ENCODE results near the gene CCDC60. TPM values are rescaled to one million over a fixed set of nuclear protein-coding genes. Genes with fewer than 3 reads are reported as not detected.

CCDC60 gene
- total and polyA plus RNA-seq, 2 experiments from 2014 or later: 15.7 to 19.1 TPM

DNA sequence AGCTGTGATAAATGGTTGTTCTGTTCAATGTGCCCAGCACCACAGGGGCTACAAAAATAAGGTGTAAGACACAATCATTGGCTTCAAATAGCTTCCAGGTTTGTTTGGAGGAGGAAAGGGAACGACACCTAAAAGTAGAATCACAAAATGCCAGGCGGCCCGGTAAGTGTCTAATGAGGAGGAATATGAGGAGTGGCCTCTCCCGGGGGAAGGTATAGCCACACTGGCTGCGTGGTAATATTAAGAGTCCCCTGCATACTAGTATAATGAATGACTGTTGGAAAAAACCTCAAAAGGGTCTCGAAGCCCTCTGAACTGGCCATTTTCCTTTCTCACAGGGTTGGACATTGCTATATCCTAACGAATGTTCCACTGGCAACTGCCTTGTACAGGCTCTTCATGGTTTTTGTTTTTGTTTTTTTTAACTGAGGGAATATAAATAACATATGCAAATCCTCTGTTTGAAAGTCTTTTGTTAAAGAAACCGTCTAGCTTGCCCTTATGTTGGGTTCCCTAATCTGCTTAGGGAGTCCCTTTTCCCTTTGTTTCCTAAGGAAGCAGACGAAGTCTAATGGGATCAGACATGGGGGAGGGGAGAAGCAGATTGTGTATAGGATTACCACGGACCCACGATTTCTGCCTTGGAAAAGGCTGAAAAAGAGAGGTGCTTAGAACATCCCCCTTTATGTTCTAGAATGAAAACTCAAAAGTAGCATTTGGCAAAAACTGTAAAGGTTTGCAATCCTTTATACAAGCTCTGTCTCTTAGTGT, 4.2 kb downstream of the CCDC60 start:
- no peak for DNase-seq (ENCODE audit: low read depth in 1 of 2, low spot score in 1 of 2)
- TF ChIP-seq CTCF (IDR thresholded peaks at IDR 0.05; ENCODE audit: low read depth, low read length): no peak
- Histone ChIP-seq H3K36me3 (no peaks in the 10 kb centered on the region), H3K27me3 (no peaks in the 10 kb centered on the region), H3K4me3 (no peak overlapping the region), H3K4me1 (ENCODE audit: low read depth) (peaks cover 8% of the 10 kb centered on the region), H3K9me3 (ENCODE audit: low read depth) (no peaks in the 10 kb centered on the region), H3K27ac (no peak overlapping the region)

DNA sequence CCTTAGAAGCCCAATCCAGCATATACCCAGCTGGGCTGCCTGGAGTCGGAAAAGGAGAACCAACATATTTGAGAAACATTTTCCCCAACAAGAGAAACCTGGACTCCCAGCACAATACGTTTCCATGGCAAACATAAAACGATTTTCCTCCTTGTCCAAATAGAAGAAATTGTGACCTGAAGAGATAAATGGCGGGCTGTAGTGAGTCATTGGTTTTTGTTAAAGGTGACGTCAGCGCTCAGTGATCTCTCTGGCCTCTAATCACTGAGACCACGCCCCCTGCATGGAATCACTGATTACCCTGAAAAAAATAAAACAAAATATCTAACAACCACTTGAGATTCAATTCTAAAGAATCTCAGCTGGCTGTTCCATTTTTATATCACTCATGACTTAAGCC, 6.0 kb downstream of the CCDC60 start:
- Histone ChIP-seq H3K4me3 (no peak overlapping the region), H3K36me3 (no peaks in the 10 kb centered on the region), H3K9me3 (ENCODE audit: low read depth) (no peaks in the 10 kb centered on the region), H3K4me1 (ENCODE audit: low read depth) (peaks cover 8% of the 10 kb centered on the region), H3K27me3 (no peaks in the 10 kb centered on the region), H3K27ac (no peak overlapping the region)
- DNase-seq (ENCODE audit: low read depth in 1 of 2, low spot score in 1 of 2): no peak
- TF ChIP-seq CTCF (IDR thresholded peaks at IDR 0.05; ENCODE audit: low read depth, low read length): no peak

DNA sequence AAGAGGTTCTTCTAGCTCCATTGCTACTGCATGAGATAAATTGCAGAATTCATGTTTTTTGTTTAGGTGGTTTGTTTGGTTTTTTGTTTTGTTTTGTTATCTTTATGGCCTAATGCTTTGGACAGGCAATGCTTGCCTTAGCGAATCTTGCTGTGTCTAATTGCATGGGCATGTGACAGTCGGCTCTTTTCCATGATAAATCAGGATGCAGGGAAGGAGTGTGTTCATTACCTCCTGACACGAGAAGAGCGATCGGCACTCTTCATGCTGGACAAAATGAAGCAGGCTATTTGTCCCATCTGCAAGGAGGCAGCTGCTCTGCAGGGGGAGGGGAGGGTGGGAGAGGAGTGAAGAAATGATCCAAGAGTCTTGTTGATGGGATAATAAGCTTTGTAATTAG, 6.5 kb downstream of the CCDC60 start:
- Histone ChIP-seq H3K27ac (no peak overlapping the region), H3K36me3 (no peaks in the 10 kb centered on the region), H3K27me3 (no peaks in the 10 kb centered on the region), H3K9me3 (ENCODE audit: low read depth) (no peaks in the 10 kb centered on the region), H3K4me3 (no peak overlapping the region), H3K4me1 (ENCODE audit: low read depth) (peaks cover 8% of the 10 kb centered on the region)
- DNase-seq (ENCODE audit: low read depth in 1 of 2, low spot score in 1 of 2): no peak
- no peak for TF ChIP-seq CTCF (IDR thresholded peaks at IDR 0.05; ENCODE audit: low read depth, low read length)

- no peaks in the 10 kb centered on the region for H3K9me3 ChIP-seq (ENCODE audit: low read depth)
- DNase-seq (ENCODE audit: low read depth in 1 of 2, low spot score in 1 of 2): no peak
- H3K36me3 ChIP-seq: no peaks in the 10 kb centered on the region
- H3K27me3 ChIP-seq: no peaks in the 10 kb centered on the region
- no peak overlapping the region for H3K27ac ChIP-seq
- peaks cover 8% of the 10 kb centered on the region for H3K4me1 ChIP-seq (ENCODE audit: low read depth)
- no peak overlapping the region for H3K4me3 ChIP-seq
- no peak for TF ChIP-seq CTCF (IDR thresholded peaks at IDR 0.05; ENCODE audit: low read depth, low read length)
These were observed 7.5 kb downstream of the CCDC60 start for GRCh38 chr12:119341988-119342387.

- H3K9me3 ChIP-seq (ENCODE audit: low read depth): no peaks in the 10 kb centered on the region
- H3K27me3 ChIP-seq: no peaks in the 10 kb centered on the region
- no peak overlapping the region for H3K4me3 ChIP-seq
- H3K4me1 ChIP-seq (ENCODE audit: low read depth): peaks cover 12% of the 10 kb centered on the region
- DNase-seq (ENCODE audit: low read depth in 1 of 2, low spot score in 1 of 2): no peak
- TF ChIP-seq CTCF (IDR thresholded peaks at IDR 0.05; ENCODE audit: low read depth, low read length): no peak
- H3K27ac ChIP-seq: no peak overlapping the region
- no peaks in the 10 kb centered on the region for H3K36me3 ChIP-seq
These were observed 8.6 kb downstream of the CCDC60 start for GRCh38 chr12:119343130-119343529.
